ENCODE measurements around the gene CSTPP1.
A peak's percentile ranks its signal among the peaks of the same experiment; 100 is the strongest.

The CSTPP1 gene

DNA sequence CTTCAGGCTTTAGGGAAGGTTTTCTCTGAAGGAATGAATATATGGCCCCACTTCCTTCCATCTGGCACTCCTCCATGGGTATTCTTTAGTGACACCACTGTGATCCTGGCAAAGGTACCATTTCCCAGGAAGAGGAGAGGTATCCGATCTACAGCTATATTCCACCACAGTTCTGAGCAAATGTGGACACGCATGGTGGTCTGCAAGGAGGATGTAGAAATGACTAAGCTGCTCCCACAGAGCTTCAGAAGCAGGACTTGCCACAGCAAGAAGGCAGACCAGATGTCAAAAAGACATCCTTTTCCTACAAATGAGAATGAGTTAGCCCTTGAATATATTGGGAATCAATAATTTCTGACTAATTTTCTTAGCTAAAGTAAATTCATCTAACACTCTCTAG lies 194.6 kb downstream of the CSTPP1 start:
- DNase-seq (ENCODE audit: low read depth in 2 of 2): no peak

DNA sequence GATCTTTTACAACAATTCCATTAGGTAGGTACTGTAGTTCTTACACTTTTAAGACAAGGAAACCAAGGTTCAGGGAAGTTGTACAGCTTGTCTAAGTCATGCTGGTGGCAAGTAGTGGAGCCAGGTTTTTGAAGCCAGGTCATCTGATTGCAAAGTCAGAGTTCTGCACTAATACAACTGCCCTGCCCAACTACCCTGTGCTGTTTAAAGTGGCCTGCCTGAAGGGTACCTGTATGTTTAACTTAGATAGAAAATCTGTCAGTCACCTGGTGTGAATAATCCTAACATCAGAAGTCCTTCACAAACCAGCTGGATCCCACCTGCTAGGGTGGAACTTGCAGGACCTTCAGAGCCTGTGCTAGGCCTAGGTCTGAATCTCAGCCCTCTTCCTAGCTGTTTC lies 195.9 kb downstream of the CSTPP1 start:
- DNase-seq (ENCODE audit: low read depth in 2 of 2): no peak

DNA sequence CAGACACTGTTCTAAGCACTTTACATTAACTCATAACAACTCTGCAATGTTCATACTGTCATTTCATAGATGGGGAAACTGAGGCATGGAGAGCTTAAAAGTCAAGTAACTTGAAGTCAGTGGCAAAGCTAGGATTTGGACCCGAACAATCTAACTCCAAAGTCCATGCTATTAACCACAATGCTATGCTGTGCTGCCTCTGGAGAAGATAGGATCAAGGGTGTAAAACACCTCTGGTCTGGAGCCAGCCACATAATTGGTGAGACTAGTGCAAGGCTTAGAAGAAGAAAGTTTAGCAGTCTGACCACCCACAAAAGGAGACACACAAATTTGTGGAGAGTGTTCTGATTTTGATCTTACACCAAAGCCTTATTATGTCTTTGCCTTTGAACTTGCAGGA lies 196.4 kb downstream of the CSTPP1 start:
- no peak for DNase-seq (ENCODE audit: low read depth in 2 of 2)

DNA sequence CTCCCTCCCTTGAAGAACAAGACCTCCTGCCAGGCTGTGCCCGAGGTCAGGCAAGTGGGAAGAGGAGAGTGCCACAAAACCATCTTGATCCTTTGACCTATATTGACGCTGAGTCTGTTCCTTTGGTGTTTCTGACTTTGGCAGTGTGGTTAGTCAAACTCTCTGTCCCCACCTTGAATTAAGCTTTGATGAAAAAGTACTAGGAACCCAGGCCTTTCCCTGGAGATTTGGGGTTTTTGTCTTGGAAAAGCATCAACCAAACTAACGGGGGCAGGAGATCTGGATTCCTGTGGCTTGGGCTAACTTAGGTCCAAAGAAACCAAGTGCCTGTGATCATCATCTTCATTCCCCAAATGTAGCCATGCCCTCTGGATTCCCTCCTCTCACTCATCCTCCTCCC lies 199.8 kb downstream of the CSTPP1 start:
- DNase-seq (ENCODE audit: low read depth in 2 of 2): no peak

DNA sequence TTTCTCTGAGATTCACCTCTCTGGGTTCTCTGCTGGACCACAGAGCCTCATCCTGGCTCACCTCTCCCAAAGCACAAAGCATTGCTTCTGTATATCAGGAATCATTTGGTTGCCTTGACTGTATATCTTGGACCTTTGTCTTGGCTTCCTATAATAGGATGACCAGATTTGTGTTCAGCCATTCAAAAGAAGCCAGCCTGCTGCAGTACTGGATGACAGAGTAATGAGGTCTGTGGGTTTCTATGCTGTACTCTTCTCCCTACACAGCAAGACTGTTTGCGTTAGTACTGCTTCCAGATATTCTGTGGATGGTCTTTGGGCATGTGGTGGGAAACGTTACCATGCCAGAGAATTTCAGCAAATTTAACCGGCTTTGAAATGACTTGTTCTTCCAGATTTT lies 200.4 kb downstream of the CSTPP1 start:
- no peak for DNase-seq (ENCODE audit: low read depth in 2 of 2)

DNA sequence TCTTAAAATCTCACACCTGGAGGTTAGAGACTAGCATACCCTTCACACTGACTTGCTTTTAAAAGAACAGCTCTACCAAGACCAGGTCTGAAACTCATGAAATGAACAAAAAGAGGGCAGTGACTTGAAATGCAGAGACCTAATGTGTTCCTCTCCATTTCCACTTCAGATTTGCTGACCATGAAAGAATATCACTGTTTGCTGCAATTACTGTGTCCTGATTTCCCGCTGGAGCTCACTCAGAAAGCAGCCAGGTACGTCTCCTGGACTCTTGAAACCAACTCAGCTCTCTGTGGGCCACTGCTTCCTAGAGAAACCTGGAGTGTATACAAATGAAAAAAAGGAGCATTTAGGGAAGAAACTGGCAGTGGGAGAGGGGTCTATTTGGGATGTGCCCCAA lies 200.9 kb downstream of the CSTPP1 start:
- DNase-seq (ENCODE audit: low read depth in 2 of 2): no peak

DNA sequence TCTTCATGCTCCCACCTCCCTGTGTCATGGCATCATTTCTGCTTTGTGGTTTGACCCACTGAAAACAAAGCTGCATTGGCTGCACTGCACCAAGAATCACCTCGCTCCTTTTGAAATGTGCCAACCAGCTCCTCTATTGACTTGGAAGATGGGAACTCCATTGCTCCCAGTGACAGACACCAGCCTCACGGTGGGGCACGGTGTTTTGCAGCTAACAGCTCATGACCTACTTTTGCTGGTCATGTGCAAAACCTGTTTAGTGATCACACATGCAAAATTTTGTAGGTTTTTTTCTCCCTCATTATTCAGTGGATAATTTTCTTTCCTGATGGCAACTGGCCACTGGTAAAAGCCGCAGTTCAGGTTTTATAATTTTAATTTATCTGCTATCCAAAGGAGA lies 203.3 kb downstream of the CSTPP1 start:
- no peak for DNase-seq (ENCODE audit: low read depth in 2 of 2)

DNA sequence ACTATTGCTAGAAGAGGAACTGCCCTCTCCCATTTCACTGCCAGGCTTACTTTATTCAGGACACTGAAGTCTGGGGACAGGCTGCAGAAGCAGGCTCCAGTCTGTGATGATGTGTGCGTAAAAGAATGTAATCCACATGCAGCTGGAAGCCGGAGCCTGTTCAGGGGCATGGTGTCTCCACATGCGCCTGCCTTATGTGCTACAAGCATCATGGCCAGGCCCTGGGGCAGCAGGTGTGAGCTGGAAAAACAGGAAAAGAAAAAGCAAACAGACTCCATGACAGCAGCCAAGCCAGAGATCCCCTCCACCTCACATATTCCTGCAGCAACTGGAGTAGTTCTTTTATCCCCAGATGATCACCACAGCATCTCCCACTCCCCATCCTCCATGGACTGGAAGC lies 206.8 kb downstream of the CSTPP1 start:
- no peak for DNase-seq (ENCODE audit: low read depth in 2 of 2)

DNA sequence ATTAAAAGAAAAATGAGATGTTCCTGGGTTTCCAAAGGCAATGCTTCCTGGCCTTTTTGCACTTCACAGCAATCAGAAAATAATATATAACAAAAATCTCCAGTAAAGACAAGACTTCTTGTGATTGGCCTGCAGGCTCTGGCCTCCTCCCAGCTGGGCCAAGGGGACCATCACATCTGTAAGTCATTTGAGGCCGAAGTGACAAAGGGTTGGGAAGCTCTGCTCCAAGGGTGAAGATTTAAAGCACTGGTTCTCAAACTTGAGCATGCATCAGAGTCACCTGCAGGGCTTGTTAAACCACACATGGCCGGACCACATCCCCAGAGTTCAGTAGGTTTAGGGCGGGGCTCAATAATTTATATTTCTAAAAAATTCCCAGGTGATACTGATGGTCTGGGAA lies 208.0 kb downstream of the CSTPP1 start:
- DNase-seq (ENCODE audit: low read depth in 2 of 2): no peak

DNA sequence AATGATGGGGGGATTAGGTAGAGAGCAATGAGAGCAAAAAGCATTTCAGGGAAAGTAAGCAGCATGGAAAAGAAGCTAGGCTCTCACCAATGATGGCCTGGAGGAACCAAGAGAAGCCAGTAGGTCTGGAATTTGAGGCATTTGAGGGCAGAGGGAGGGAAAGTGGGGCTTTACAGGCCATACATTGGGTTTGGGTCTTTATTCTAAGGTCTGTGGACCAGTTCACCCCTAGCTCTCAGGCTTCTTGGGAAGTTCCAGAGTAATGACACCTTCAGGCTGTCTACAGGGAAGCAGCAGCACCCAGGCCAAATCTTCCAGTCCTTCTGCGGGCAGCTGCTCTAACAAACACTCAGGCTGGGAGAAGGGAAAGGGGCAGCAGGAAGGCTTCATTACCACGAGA lies 210.7 kb downstream of the CSTPP1 start:
- no peak for DNase-seq (ENCODE audit: low read depth in 2 of 2)

DNA sequence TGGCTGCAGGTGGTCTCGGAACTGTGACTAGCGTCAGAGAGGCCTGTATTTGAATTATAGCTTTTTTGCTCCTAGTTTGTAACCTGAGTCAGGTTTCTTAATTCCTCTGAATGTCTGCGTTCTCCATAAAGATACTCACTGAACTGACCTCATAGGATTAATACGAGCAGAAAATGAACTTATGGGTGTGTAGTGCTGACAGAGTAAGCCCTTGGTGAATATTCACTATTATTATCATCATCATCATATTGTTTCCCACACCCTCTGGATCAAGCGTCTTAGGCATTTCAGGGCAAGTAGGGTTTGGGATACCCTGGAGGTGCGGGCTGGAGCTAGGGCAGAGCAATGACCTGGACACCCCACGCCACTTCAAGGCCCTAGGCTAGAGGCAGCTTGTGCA lies 211.1 kb downstream of the CSTPP1 start:
- DNase-seq (ENCODE audit: low read depth in 2 of 2): no peak

DNA sequence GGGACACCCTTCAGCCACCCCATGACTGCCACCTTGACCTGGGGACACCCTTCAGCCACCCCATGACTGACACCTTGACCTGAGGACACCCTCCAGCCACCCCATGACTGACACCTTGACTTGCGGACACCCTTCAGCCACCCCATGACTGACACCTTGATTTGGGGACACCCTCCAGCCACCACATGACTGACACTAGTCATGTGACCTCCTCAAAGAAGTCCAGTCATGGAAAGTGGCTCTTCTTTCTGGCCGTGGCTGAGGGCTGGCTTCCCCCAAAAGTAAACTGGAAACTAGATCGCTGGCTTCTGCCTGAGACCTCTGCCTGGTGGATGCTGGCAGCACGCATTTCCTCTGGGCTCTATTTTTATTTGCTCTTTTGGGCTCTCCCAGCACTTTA lies 211.7 kb downstream of the CSTPP1 start:
- DNase-seq (ENCODE audit: low read depth in 2 of 2): no peak

DNA sequence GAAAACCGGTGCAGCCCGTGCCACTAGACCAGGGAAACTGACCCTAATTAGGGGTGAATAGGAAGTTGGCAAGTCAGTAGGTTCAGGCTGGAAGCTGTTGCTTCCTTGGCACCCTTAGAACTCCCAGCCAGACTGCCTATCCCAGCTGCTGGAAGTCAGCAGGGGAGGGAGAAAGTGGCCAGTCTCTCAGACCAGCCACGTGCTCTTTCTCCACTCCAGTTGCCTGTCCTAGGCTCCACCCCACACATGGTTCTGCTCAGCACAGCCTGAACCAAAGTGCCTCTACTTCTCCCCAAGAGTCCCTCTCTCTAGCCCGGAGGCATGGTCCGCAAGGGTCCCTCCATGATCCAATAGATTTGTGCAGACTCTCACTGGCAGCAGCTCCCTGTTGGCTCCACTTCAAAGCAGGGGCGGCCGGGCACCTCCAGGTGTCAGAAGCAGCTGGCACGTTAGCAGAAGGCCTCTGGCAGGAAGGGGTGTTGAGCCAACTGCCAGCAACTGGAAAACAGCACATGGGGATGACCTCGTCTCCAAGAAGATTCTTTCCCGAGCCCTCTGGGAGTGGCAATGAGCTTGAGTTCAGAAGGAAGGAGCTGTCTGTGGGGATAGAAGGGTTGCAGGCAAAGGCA lies 212.5 kb downstream of the CSTPP1 start:
- DNase-seq (ENCODE audit: low read depth in 2 of 2): no peak

DNA sequence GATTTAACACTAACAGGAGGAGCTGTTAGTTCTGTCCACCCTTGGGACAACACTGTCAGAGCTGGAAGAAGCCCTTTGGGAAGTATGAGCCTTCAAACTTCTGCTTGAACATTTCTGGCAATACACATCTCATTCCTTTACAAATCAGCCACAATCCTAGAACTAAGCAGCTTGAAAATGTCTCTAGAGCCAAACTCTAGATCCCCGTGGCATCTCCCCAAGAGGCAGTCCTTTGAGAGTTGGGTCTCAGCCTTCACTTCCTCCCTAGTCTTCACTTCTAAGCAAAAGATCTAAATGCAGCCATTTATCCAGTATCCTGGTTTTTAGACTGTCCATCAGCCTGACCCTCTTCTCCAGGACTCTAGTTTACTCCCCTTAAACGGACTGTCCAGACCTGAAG lies 213.2 kb downstream of the CSTPP1 start:
- no peak for DNase-seq (ENCODE audit: low read depth in 2 of 2)

DNA sequence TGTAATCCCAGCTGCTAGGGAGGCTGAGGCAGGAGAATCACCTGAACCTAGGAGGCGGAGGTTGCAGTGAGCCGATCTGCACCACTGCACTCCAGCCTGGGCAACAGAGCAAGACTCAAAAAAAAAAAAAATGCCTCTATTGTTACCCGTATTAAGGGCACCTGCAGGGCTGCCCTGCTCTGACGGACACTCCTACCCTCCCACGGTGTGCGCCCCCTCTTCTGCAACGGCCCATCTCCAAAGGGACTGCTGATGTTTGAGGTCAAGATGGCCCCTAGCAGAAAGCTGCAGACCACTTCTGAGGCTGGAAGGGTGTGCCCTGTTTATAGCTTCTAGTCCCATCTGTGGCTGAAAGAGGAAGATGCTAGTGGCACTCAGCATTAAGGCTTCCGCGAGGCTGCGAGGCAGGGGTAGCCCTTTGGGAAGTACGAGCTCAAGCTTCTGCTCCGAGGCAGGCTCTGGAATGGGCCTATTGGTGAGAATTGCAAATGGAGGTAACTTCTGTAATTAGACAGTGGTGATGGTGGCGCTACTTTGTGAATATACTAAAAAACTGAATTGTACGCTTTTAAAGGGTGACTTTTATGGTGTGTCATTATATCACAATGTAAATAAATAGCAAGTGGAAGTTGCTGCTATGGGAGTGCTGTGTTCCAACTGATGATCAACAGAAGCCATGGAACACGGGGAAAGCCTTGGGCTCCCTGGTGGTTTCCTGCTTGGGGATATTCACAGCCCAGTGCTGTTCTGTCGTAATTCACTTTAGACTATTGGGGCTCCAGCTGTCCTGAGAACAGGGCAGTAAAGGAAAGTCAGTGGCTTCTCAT lies 215.8 kb downstream of the CSTPP1 start:
- DNase-seq (ENCODE audit: low read depth in 2 of 2): no peak

DNA sequence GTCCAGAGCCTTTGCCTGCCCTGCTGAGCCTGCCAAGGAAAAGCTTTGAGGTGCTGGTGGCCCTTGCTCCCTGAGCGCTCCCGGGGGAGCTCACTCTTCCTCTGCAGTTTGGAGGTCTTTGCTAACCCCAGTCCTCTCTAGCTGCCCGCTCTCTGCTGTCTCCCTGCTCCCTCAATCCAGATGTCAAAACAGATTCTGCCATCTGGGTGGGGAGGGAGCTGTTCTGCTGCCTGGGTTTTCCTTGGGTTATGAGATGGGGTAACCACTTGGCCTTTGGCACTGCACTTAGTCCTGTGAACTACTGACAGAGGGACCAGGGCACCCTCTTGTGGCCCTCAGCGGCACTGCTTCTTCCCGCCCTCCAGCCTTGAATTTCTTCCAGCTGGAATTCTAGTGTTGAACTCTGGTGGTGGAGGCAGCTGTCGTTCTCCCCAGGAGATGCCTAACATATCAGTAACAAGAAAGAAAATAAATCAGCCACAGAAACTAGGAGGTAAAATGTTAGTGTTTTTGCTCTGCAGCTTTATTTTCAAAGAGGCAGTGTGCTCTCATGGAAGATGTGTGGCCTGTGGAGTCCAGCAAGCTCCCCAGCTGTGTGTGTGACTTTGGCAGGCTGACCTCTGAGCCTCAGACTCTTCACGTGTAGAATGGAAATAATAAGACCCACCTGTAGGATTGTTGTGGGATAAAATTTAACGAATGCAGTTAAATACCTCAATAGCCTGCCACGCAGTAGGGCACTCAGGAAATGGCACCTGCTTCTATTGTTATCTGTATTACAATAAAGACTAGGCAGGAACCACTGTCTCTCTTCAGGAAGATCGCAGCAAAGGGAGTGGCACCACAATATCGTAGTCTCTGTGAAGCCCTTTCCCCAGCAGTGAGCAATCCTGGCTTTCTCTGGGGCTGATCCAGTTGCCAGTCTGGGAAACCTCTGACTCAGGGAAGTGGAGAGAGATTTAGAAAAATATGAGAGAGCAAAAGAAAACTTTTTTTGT lies 216.7 kb downstream of the CSTPP1 start:
- DNase-seq (ENCODE audit: low read depth in 2 of 2): peak in 1 of 2 donors; percentile 37

DNA sequence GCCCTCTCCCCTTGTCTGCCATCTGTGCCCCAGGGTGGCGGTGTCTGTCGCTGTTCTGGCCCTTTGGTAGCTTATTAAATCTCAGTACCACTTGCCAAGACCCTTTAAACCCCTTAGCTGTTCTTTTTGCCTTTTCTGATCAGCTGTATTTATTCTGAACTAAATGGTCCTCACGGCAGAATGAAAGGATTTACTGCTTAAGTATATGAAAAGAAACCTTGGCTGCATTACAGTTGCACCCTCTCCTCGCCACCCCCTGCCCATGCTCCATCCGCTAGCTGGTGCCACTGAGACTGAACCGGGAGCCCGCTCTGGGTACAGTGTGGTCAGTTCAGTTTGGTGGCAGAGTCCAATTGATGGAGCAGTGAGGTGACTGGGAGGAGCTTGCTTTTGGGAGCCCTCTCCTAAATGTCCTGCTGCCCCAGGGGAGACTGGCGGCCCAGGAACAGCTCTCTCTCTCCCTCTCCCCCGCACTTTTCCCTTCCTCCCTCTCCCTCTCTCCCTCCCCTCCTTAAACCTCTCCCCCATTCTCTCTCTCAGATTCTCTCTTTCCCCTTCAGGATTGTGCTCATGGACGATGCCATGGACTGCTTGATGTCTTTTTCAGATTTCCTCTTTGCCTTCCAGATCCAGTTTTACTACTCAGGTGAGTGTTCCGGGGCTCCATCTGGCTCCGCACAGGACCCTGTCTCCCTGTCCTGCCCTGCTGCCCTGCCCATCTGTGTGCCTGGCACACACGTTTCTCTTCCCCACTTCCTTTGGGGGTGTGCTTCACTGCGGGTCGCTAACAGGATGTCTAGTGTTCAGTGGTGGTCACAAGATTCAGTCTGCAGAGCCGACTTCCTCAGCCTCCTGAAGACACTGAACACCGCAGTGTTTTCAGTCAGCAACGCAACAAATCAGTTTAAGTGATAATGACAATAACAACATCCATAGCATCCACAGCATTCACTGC lies 218.3 kb downstream of the CSTPP1 start:
- no peak for DNase-seq (ENCODE audit: low read depth in 2 of 2)

DNA sequence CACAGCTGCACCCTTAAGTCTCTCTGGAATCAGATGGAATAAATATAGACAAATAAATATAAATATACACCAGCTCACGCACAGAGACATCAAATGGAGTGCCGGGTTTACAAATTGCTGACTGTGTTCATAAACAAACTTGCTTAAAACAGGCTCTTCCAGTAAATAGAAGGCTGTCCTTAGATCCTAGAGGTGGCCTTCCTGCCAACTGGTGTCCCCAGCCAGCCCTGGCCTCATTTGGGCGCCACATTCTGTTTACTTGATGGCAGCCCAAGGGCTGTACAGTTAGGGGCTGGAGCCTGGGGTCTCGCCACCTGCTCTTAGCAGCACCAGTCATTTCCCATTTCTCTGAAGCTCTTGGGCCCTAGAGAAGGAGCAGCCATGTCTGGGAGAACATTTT lies 219.3 kb downstream of the CSTPP1 start:
- DNase-seq (ENCODE audit: low read depth in 2 of 2): no peak

DNA sequence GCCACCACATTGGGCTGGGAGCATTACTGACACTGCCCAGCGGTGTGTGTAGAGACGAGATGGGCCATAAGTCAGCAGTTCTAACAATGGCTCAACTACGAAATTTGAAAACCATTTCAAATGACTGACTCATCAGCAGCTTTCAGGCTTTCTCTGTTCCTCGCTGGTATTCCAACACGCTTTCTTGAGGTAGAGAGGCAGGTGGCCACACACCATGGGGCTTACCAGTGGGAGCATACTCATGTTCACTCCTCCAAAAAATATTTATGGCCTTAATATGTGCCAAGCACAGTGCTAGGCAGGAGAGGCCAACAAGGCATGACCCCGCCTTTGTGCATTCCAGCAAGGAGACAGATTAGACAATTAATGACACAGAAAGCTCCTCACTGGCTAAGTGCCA lies 219.8 kb downstream of the CSTPP1 start:
- no peak for DNase-seq (ENCODE audit: low read depth in 2 of 2)

DNA sequence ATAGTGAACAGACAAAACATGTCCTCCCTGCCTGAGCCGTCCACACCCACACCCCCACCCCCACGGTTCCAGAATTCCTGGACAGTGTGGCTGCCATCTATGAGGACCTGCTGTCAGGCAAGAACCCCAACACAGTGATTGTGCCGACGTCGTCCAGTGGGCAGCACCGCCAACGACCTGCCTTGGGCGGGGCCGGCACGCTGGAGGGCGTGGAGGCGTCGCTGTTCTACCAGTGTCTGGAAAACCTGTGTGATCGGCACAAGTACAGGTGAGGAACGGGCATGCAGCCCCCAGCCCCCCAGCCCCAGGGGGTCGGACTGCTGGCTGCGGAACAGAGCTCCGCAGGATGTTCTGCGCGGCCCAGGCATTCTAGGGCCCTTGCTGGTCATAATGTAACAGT lies 220.4 kb downstream of the CSTPP1 start:
- DNase-seq (ENCODE audit: low read depth in 2 of 2): no peak

DNA sequence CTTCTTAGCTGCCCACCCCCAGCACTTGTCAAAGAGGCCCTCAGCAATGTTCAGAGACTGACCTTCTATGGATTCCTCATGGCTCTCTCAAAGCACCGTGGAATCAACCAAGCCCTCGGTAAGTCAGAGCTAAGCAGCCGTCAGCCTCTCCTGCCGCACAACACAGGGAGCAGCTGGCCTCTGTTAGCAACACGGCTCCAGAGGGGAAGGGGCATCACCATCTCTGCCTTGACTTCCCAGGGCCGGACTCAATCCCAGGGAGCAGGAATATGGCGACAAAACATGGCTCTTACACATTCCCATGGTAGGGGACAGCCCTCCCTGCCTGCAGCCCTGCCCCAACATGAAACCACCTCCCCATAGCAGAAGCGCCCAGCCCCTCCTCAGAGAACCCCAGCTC lies 221.2 kb downstream of the CSTPP1 start:
- DNase-seq (ENCODE audit: low read depth in 2 of 2): no peak

All from stimulated activated CD4-positive, alpha-beta T cell treated with anti-CD3 and anti-CD28 coated beads, Interleukin-15, amount 100 ng/mL, for 48 hours (primary cell).